ENCODE results near the gene TCFL5.

DNA sequence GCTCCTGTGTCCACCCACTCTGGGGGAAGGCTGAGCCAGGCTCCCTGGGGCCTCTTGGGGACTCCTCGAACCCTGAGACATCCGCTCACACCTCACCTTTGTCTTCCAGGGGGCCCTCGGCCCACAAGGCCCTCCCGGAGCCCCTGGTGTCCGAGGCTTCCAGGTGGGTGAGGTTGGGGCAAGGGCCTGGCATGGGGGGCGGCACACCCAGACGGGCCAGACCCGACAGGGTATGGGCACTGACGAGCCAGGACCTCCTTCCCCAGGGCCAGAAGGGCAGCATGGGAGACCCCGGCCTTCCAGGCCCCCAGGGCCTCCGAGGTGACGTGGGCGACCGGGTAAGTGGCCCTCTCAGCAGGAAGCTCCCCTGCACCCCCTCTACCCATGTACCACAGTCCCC lies 31.4 kb downstream of the TCFL5 start:
- TF ChIP-seq, protein P1, sequence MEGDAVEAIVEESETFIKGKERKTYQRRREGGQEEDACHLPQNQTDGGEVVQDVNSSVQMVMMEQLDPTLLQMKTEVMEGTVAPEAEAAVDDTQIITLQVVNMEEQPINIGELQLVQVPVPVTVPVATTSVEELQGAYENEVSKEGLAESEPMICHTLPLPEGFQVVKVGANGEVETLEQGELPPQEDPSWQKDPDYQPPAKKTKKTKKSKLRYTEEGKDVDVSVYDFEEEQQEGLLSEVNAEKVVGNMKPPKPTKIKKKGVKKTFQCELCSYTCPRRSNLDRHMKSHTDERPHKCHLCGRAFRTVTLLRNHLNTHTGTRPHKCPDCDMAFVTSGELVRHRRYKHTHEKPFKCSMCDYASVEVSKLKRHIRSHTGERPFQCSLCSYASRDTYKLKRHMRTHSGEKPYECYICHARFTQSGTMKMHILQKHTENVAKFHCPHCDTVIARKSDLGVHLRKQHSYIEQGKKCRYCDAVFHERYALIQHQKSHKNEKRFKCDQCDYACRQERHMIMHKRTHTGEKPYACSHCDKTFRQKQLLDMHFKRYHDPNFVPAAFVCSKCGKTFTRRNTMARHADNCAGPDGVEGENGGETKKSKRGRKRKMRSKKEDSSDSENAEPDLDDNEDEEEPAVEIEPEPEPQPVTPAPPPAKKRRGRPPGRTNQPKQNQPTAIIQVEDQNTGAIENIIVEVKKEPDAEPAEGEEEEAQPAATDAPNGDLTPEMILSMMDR (conservative IDR thresholded peaks at IDR 0.05; ENCODE audit: low read length) = no peak
- no peak for TF ChIP-seq EZH2phosphoT487 (IDR thresholded peaks at IDR 0.05; ENCODE audit: borderline replicate concordance)
